Tibial artery (tissue), 4 donors: Measurements from ENCODE around the gene PAH.

ENCODE experiments used
- DNase-seq, 2 donors: peaks; one replicate each; pipeline ENCODE4 v3.0.0-alpha.2; 2019
- H3K27ac ChIP-seq, 2 donors: fragments of 200-600 bp; sonication (generic) in 1 of 2; 1 replicate in 1 of 2; 2 replicates in 1 of 2; pipeline ENCODE4 v1.5.1; 2018 to 2019; ENCODE audit warnings: mild to moderate bottlenecking in 1 of 2
- H3K27me3 ChIP-seq, 2 donors: fragments of 200-600 bp; sonication (generic) in 1 of 2; one replicate each; pipeline versions ENCODE4 v1.5.1 to v1.6.0; 2016 to 2019
- H3K36me3 ChIP-seq, 3 donors: fragments of 200-600 bp; sonication (generic) in 2 of 3; one replicate each; pipeline ENCODE4 v1.5.1; 2016 to 2019; ENCODE audit warnings: mild to moderate bottlenecking in 2 of 3
- H3K4me1 ChIP-seq, 4 donors: fragments of 200-600 bp; sonication (generic) in 2 of 4; 1 replicate in 3 of 4; 2 replicates in 1 of 4; pipeline ENCODE4 v1.5.1; 2016 to 2019
- H3K4me3 ChIP-seq, 2 donors: fragments of 200-600 bp; sonication (generic) in 1 of 2; 1 replicate in 1 of 2; 2 replicates in 1 of 2; pipeline ENCODE4 v1.5.1; 2018 to 2019; ENCODE audit warnings: mild to moderate bottlenecking in 2 of 2
- H3K9me3 ChIP-seq, 3 donors: fragments of 200-600 bp; sonication (generic) in 1 of 3; one replicate each; pipeline ENCODE4 v1.5.1; 2016 to 2019
- intact Hi-C: fragments of 100-400 bp; cut with DNase I; formaldehyde crosslinking; loops from one replicate; pipeline ENCODE4 v1.15.0; 2023; ENCODE audit warnings: low total_unique reads
- TF ChIP-seq, protein P1 (sequence below), 2 experiments: fragments of 200-600 bp in 1 of 2; fragments of 450-650 bp in 1 of 2; IDR thresholded peaks; one replicate each; pipeline ENCODE4 v1.5.1; 2017 to 2019; ENCODE audit warnings: antibody characterized with exemption in 2 of 2, mild to moderate bottlenecking in 1 of 2, moderate library complexity in 1 of 2

The PAH gene

DNA sequence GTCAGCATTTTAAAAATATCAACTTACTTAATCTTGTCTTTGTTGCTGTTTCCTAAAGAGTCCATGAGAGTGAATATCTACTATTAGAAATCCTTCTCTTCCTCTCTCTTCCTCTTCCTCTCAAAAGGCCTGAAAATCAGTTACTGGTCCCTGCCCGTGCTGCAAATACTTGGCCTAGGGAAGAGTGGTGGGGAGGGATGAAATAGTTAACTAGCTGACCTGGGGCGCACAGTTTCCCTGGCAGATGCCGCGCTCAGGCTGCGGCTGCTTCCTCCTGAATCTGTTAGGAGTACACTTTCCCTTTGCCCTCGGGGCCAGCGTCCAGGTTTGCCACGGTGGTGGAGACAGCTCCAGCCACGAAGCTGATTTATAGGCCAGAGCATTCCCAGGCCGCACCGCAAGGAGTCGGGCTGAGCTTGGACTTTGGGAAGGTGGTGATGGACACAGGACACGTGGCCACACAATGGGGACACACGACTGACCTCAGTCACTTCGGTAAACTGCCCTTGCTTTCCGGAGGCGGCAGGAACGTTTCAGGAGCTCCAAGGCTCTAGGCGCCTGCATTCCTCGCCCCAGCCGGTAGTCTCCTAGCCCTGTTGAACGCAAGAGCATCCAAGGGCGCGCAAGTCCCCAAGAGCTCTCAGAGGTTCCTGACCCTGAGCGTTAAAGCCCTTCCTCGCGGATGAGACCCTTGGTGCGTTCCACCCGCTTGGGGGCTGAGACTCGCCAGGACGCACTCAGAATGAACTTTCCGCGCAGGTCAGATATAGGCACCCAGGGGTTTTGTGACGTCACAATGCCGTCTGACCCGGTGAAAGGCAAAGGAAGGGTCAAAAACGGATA lies 33.3 kb upstream of the PAH start:
- intact Hi-C loops, result loop anchor here (10.0 kb wide), 1 partner anchor 594 kb away; no protein-coding TSS in a partner anchor
- Histone ChIP-seq H3K27ac (no peak overlapping the region), H3K4me1 (peaks cover 0 to 8% (median 0%) of the 10 kb centered on the region in 4 donors), H3K27me3 (peaks cover 0 to 47% of the 10 kb centered on the region in 2 donors), H3K36me3 (no peaks in the 10 kb centered on the region), H3K9me3 (no peaks in the 10 kb centered on the region), H3K4me3 (no peak overlapping the region)
- TF ChIP-seq, protein P1, sequence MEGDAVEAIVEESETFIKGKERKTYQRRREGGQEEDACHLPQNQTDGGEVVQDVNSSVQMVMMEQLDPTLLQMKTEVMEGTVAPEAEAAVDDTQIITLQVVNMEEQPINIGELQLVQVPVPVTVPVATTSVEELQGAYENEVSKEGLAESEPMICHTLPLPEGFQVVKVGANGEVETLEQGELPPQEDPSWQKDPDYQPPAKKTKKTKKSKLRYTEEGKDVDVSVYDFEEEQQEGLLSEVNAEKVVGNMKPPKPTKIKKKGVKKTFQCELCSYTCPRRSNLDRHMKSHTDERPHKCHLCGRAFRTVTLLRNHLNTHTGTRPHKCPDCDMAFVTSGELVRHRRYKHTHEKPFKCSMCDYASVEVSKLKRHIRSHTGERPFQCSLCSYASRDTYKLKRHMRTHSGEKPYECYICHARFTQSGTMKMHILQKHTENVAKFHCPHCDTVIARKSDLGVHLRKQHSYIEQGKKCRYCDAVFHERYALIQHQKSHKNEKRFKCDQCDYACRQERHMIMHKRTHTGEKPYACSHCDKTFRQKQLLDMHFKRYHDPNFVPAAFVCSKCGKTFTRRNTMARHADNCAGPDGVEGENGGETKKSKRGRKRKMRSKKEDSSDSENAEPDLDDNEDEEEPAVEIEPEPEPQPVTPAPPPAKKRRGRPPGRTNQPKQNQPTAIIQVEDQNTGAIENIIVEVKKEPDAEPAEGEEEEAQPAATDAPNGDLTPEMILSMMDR (IDR thresholded peaks at IDR 0.05), result no peak
- no peak for DNase-seq

DNA sequence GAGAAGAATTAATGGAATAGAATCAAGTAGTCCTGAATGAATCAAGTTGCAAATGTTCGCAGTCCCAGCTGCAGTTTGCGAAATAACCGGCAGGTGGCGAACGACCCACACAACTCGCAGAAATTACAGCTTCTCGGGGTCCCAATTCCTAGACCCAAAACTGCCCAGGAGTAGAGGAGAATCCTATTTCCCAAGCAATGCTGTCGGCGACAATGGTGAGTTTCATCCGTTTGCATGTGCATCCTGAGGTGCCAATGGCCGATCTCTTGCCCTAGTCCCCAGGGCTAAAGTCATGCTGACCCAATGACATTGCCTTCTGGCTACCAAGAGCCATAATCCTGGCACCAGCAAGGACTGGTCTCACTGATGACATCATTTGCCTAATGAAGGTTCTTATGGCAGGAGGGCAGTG lies 31.9 kb upstream of the PAH start:
- DNase-seq, result peak in 1 of 2 donors; percentile 40
- peaks cover 0 to 8% (median 0%) of the 10 kb centered on the region in 4 donors for H3K4me1 ChIP-seq
- no peak overlapping the region for H3K27ac ChIP-seq
- H3K4me3 ChIP-seq, result no peak overlapping the region
- TF ChIP-seq, protein P1 (IDR thresholded peaks at IDR 0.05), result peak; percentile 48 to 63
- intact Hi-C loops, result no loop called here
- peaks cover 0 to 33% of the 10 kb centered on the region in 2 donors for H3K27me3 ChIP-seq
- no peaks in the 10 kb centered on the region for H3K9me3 ChIP-seq
- no peaks in the 10 kb centered on the region for H3K36me3 ChIP-seq

DNA sequence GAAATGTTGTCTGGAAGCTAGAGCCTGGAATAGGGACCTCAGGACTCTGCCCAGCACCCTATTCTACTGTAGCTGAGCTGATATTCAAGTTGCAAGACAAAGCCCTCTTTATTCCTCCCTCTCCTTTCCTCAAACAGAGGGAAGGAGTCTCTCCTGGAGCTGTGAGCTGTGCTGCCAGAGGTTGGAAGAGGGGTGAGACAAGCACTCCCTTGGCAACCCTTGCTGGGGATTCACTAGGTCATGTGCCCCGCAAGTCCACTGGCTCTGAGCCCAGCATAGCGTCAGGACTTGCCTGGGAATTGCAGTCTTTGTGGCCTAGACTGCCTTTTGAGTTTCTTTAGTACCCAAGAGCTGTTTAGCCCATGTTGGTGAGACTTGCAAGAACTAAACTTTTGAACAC lies 29.0 kb upstream of the PAH start:
- peaks cover 0 to 21% of the 10 kb centered on the region in 2 donors for H3K27me3 ChIP-seq
- H3K4me3 ChIP-seq, result no peak overlapping the region
- no peaks in the 10 kb centered on the region for H3K9me3 ChIP-seq
- DNase-seq, result no peak
- H3K36me3 ChIP-seq, result no peaks in the 10 kb centered on the region
- intact Hi-C loops, result no loop called here
- no peak overlapping the region for H3K27ac ChIP-seq
- H3K4me1 ChIP-seq, result peaks cover 0 to 8% (median 0%) of the 10 kb centered on the region in 4 donors
- TF ChIP-seq, protein P1 (IDR thresholded peaks at IDR 0.05), result no peak

DNA sequence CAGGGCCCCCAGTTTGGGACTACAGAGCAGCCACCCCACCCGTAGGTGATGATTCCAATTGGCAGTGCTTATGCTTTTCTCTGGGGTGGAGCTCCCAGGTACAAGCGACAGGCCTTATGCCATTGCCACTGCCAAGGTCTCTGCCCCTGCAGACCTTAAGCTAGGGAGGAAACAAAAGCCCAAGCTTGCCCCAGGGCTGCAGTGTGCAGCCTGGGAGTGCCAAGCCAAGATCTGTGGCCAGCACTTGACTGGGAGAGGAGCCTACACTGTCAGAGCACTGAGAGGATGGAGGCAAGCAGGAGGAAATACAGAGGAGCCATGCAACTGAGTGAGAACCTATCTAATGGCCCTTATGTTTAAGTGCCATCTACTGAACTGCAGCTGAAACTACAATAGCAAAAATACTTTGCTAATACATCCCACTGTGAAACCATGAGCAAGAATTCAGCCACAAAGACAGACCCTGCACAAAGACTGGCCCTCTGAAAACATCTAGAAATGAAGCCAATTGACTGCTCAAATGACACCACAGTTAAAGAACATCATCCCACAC lies 22.7 kb upstream of the PAH start:
- Histone ChIP-seq H3K27me3 (peaks cover 0 to 2% of the 10 kb centered on the region in 2 donors), H3K9me3 (no peaks in the 10 kb centered on the region), H3K27ac (no peak overlapping the region), H3K4me1 (no peaks in the 10 kb centered on the region), H3K4me3 (no peak overlapping the region), H3K36me3 (no peaks in the 10 kb centered on the region)
- intact Hi-C loops, result no loop called here
- TF ChIP-seq, protein P1 (IDR thresholded peaks at IDR 0.05), result no peak
- DNase-seq, result no peak

DNA sequence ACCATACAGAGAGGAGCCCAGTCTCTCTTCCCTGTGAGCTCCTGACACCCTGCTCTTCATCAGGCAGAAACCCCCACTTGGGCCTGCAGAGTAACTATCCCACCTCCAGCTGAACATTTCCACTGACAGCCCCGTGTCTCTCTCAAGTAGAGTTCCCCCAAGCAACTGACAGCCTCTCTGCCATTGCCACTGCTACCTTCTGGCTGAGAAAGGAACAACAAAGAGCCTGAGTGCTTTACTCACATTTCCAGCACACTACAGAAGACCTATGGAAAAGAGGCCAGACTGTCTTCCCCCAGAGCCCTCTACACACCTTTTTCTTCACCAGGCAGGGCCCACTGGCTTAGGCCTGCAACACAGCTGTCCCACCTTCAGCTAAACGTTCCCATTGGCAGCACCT lies 22.0 kb upstream of the PAH start:
- Histone ChIP-seq H3K36me3 (no peaks in the 10 kb centered on the region), H3K9me3 (no peaks in the 10 kb centered on the region), H3K27ac (no peak overlapping the region), H3K4me3 (no peak overlapping the region), H3K4me1 (no peaks in the 10 kb centered on the region), H3K27me3 (peaks cover 0 to 2% of the 10 kb centered on the region in 2 donors)
- DNase-seq, result no peak
- intact Hi-C loops, result no loop called here
- TF ChIP-seq, protein P1 (IDR thresholded peaks at IDR 0.05), result no peak
